WTC11 (cell line): ENCODE results near the gene NOA1. TPM values are rescaled to one million over a fixed set of nuclear protein-coding genes. Genes with fewer than 3 reads are reported as not detected.
A peak's percentile ranks its signal among the peaks of the same experiment; 100 is the strongest.

ENCODE experiments used
- ATAC-seq: fragments of 200-7000 bp; cut with Tn5 transposase; 2 replicates; pipeline ENCODE4 v1.10.0; 2021; ENCODE audit warnings: mild to moderate bottlenecking, moderate library complexity
- CTCF ChIA-PET: fragments of 300-600 bp; sonication (Branson Sonifier 250); formaldehyde crosslinking; loops from one replicate; lab custom pipeline; 2021; ENCODE audit warnings: antibody characterized with exemption; lab: Charles Lee
- POLR2A ChIA-PET: fragments of 350-600 bp; sonication (Branson Sonifier 250); formaldehyde crosslinking; loops from one replicate; lab custom pipeline; 2021; ENCODE audit warnings: antibody characterized with exemption; lab: Charles Lee
- DNase-seq: peaks from one replicate; pipeline ENCODE4 v3.0.0; 2021; ENCODE audit warnings: low spot score
- H3K27ac Mint-ChIP-seq: 2 replicates; pipeline ENCODE4 v1.8.0; 2021; ENCODE audit warnings: mixed read lengths
- H3K27me3 Mint-ChIP-seq: 2 replicates; pipeline ENCODE4 v1.8.0; 2021; ENCODE audit warnings: low read depth, mild to moderate bottlenecking, moderate library complexity, mixed read lengths
- H3K36me3 Mint-ChIP-seq: 2 replicates; pipeline ENCODE4 v1.8.0; 2021; ENCODE audit warnings: mixed read lengths
- H3K4me1 Mint-ChIP-seq: 2 replicates; pipeline ENCODE4 v1.8.0; 2022; ENCODE audit warnings: mixed read lengths
- H3K4me3 Mint-ChIP-seq: 2 replicates; pipeline ENCODE4 v1.8.0; 2021; ENCODE audit warnings: mild to moderate bottlenecking, moderate library complexity, mixed read lengths
- H3K9me3 Mint-ChIP-seq: 2 replicates; pipeline ENCODE4 v1.8.0; 2021; ENCODE audit warnings: mixed read lengths
- AFF4 ChIP-seq: sonication (generic); formaldehyde crosslinking; IDR thresholded peaks from 2 replicates; pipeline ENCODE4 v1.8.1; 2023; ENCODE audit warnings: mild to moderate bottlenecking, missing genetic modification reagents, borderline replicate concordance
- ARID4B ChIP-seq: sonication (generic); formaldehyde crosslinking; IDR thresholded peaks from 2 replicates; pipeline ENCODE4 v1.8.0; 2023; ENCODE audit warnings: missing genetic modification reagents, mild to moderate bottlenecking, borderline replicate concordance
- ATF1 ChIP-seq: sonication (generic); formaldehyde crosslinking; IDR thresholded peaks from 2 replicates; pipeline ENCODE4 v1.8.1; 2023; ENCODE audit warnings: mild to moderate bottlenecking, moderate library complexity, missing genetic modification reagents
- ATF3 ChIP-seq: sonication (generic); formaldehyde crosslinking; conservative IDR thresholded peaks from 2 replicates; pipeline ENCODE4 v1.8.1; 2022; ENCODE audit warnings: mild to moderate bottlenecking, missing genetic modification reagents
- FOXP4 ChIP-seq: sonication (generic); formaldehyde crosslinking; IDR thresholded peaks from 2 replicates; pipeline ENCODE4 v1.8.0; 2022; ENCODE audit warnings: mild to moderate bottlenecking, missing genetic modification reagents
- HMGXB4 ChIP-seq: sonication (generic); formaldehyde crosslinking; IDR thresholded peaks from 2 replicates; pipeline ENCODE4 v1.8.1; 2023; ENCODE audit warnings: mild to moderate bottlenecking, moderate library complexity, missing genetic modification reagents
- USF1 ChIP-seq: sonication (generic); formaldehyde crosslinking; IDR thresholded peaks from 2 replicates; pipeline ENCODE4 v1.8.0; 2022; ENCODE audit warnings: mild to moderate bottlenecking, missing genetic modification reagents
- ZMAT4 ChIP-seq: fragments of 250-450 bp; sonication (Bioruptor Pico); IDR thresholded peaks from 2 replicates; pipeline ENCODE4 v1.9.0; 2021; ENCODE audit warnings: mild to moderate bottlenecking
- ZNF263 ChIP-seq: sonication (generic); formaldehyde crosslinking; IDR thresholded peaks from 2 replicates; pipeline ENCODE4 v1.8.1; 2022; ENCODE audit warnings: low read depth, mild to moderate bottlenecking, moderate library complexity, missing genetic modification reagents
- ZSCAN18 ChIP-seq: fragments of 250-450 bp; sonication (Bioruptor Pico); IDR thresholded peaks from 2 replicates; pipeline ENCODE4 v2.1.2; 2022; ENCODE audit warnings: mild to moderate bottlenecking, moderate library complexity
- total RNA-seq: library from RNA; stranded (reverse); gene quantifications from 3 replicates; pipeline ENCODE4 v1.2.3, GENCODE V29; 2021

NOA1 gene
- total RNA-seq, 1 experiment from 2014 or later: 35.7 TPM

GRCh38 chr4:56978750-56979303 lies 1.4 kb upstream of the NOA1 start, which contains the start of gene POLR2B (continued):
- no peak for TF ChIP-seq ZSCAN18 (CRISPR knock-in tag)
- no peak for TF ChIP-seq FOXP4 (CRISPR knock-in tag)
- no peak for TF ChIP-seq AFF4 (CRISPR knock-in tag)
- TF ChIP-seq ATF3 (CRISPR knock-in tag): no peak
- TF ChIP-seq USF1 (CRISPR knock-in tag): no peak
- 0 out of 2 replicates have a peak, but pooled peaks have one; percentile 36 for TF ChIP-seq ARID4B (CRISPR knock-in tag)
- TF ChIP-seq, all 79 proteins: peak for 10

- ChIA-PET CTCF (interaction anchor here (1.2 to 2.9 kb wide), 5 partner anchors 16 to 132 kb away, joined by 3 to 18 read pairs (median 6); partner anchors contain the start of gene REST), POLR2A (interaction anchor here (0.6 to 2.8 kb wide), 7 partner anchors 11 to 589 kb away, joined by 3 to 18 read pairs (median 5); partner anchors contain the start of genes AASDH and REST)
- TF ChIP-seq ZMAT4 (CRISPR knock-in tag): no peak
- no peak for TF ChIP-seq ARID4B (CRISPR knock-in tag)
- peak; percentile 70; the same call in 1 of the 2 replicates for TF ChIP-seq HMGXB4 (CRISPR knock-in tag)
- TF ChIP-seq ATF1 (CRISPR knock-in tag): no peak
- no peak for TF ChIP-seq ZNF263 (CRISPR knock-in tag)
- TF ChIP-seq USF1 (CRISPR knock-in tag): 0 out of 2 replicates have a peak, but pooled peaks have one; percentile 9
These were observed 527 bp downstream of the NOA1 start for GRCh38 chr4:56976837-56977320.

More at GRCh38 chr4:56976837-56977320, 527 bp downstream of the NOA1 start:
- H3K9me3 Mint-ChIP-seq: no peaks in the 10 kb centered on the region
- H3K27ac Mint-ChIP-seq: peak overlapping the region; percentile 96
- no peaks in the 10 kb centered on the region; the same call in 1 of the 2 replicates for H3K27me3 Mint-ChIP-seq
- peak; percentile 76 for DNase-seq
- peaks cover 25% of the 10 kb centered on the region for H3K4me1 Mint-ChIP-seq
- peaks cover 35% of the 10 kb centered on the region for H3K36me3 Mint-ChIP-seq
- peak overlapping the region; percentile 99 for H3K4me3 Mint-ChIP-seq
- ATAC-seq: peak; percentile 59
